ENCODE data around the gene IBSP.

Gene IBSP

DNA sequence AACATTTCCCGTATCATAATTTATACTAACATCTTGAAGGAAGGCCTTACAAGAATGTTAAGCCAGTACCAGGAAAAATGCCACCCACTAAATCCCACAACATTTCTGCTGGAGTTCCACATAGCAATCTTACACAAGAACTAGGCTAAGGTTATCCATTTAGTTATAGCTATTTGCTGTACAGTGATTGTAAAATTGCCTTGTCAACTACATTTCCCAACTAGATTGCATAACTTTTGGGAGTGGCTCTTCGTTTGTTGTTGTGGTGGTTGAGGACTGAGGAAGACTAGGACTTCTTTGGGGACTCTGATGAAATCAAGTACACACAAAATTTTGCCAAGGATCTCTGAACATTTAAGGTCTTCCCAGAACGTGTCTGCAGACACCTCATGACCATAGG, 8.0 kb downstream of the IBSP start:
- Histone ChIP-seq H3K36me3 (ENCODE audit: control insufficient read depth in 1 of 2, insufficient read depth in 2 of 2, low read depth in 1 of 2, low read length in 2 of 2) (no peaks in the 10 kb centered on the region), H2AK5ac (ENCODE audit: low read length, severe bottlenecking) (no peak overlapping the region), H3K14ac (ENCODE audit: low read length in 2 of 2) (no peak overlapping the region), H3K9me3 (ENCODE audit: control insufficient read depth, low read length) (no peaks in the 10 kb centered on the region), H2BK5ac (ENCODE audit: low read depth, low read length, poor library complexity, severe bottlenecking) (no peak overlapping the region), H3K4me2 (ENCODE audit: low read length, poor library complexity, severe bottlenecking) (no peak overlapping the region), H2AFZ (ENCODE audit: low read depth, low read length) (no peak overlapping the region), H3K27me3 (ENCODE audit: control insufficient read depth in 1 of 2, insufficient read depth in 1 of 2, low read length in 2 of 2) (no peaks in the 10 kb centered on the region), H4K91ac (ENCODE audit: low read length) (no peak overlapping the region), H2BK120ac (ENCODE audit: low read depth, low read length) (no peak overlapping the region), H3K27ac (ENCODE audit: low read length, poor library complexity, severe bottlenecking) (no peak overlapping the region), H3K4ac (ENCODE audit: low read depth in 1 of 2, low read length in 2 of 2) (no peak overlapping the region), H3K23ac (ENCODE audit: low read length in 2 of 2) (no peak overlapping the region), H3K79me1 (replicated peaks; ENCODE audit: low read length, poor library complexity, severe bottlenecking) (no peaks in the 10 kb centered on the region), H3K4me3 (ENCODE audit: insufficient read depth in 1 of 2, low read depth in 1 of 2, low read length in 2 of 2) (no peak overlapping the region), H3K18ac (ENCODE audit: low read depth in 1 of 2, low read length in 2 of 2) (no peak overlapping the region), H3K4me1 (ENCODE audit: control insufficient read depth, insufficient read depth, low read depth, low read length) (peaks cover 1% of the 10 kb centered on the region), H2BK15ac (ENCODE audit: low read depth, poor library complexity, severe bottlenecking) (no peak overlapping the region), H4K8ac (ENCODE audit: low read length) (no peak overlapping the region), H2BK12ac (ENCODE audit: low read length in 2 of 2) (no peak overlapping the region), H3K9ac (ENCODE audit: low read length) (no peak overlapping the region)
- 90% methylated on average over 2 of the region's 3 CpGs for WGBS
- DNase-seq: no peak

DNA sequence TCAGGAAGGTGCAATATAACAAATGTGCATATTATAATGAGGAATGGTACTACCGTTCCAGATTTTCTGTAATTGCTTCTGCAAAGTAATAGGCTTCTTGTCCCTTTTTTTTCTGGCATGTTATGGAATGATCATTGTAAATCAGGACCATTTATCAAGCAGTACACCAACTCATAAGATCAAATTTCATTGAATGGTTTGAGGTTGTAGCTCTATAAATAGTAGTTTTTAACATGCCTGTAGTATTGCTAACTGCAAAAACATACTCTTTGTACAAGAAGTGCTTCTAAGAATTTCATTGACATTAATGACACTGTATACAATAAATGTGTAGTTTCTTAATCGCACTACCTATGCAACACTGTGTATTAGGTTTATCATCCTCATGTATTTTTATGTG, 12.6 kb downstream of the IBSP start:
- H3K36me3 ChIP-seq (ENCODE audit: control insufficient read depth in 1 of 2, insufficient read depth in 2 of 2, low read depth in 1 of 2, low read length in 2 of 2): no peaks in the 10 kb centered on the region
- H2BK5ac ChIP-seq (ENCODE audit: low read depth, low read length, poor library complexity, severe bottlenecking): no peak overlapping the region
- H3K14ac ChIP-seq (ENCODE audit: low read length in 2 of 2): no peak overlapping the region
- H3K9me3 ChIP-seq (ENCODE audit: control insufficient read depth, low read length): no peaks in the 10 kb centered on the region
- no peak overlapping the region for H3K9ac ChIP-seq (ENCODE audit: low read length)
- no peaks in the 10 kb centered on the region for H3K79me1 ChIP-seq (replicated peaks; ENCODE audit: low read length, poor library complexity, severe bottlenecking)
- H2BK12ac ChIP-seq (ENCODE audit: low read length in 2 of 2): no peak overlapping the region
- H2BK15ac ChIP-seq (ENCODE audit: low read depth, poor library complexity, severe bottlenecking): no peak overlapping the region
- no peak overlapping the region for H3K4ac ChIP-seq (ENCODE audit: low read depth in 1 of 2, low read length in 2 of 2)
- no peak overlapping the region for H2BK120ac ChIP-seq (ENCODE audit: low read depth, low read length)
- no CpG with 5 or more reads among the region's 2 CpGs for WGBS
- no peak overlapping the region for H4K8ac ChIP-seq (ENCODE audit: low read length)
- no peak overlapping the region for H3K4me3 ChIP-seq (ENCODE audit: insufficient read depth in 1 of 2, low read depth in 1 of 2, low read length in 2 of 2)
- no peaks in the 10 kb centered on the region for H3K27me3 ChIP-seq (ENCODE audit: control insufficient read depth in 1 of 2, insufficient read depth in 1 of 2, low read length in 2 of 2)
- H4K91ac ChIP-seq (ENCODE audit: low read length): no peak overlapping the region
- DNase-seq: no peak
- H3K18ac ChIP-seq (ENCODE audit: low read depth in 1 of 2, low read length in 2 of 2): no peak overlapping the region
- H3K4me2 ChIP-seq (ENCODE audit: low read length, poor library complexity, severe bottlenecking): no peak overlapping the region
- H3K27ac ChIP-seq (ENCODE audit: low read length, poor library complexity, severe bottlenecking): no peak overlapping the region
- no peaks in the 10 kb centered on the region for H3K4me1 ChIP-seq (ENCODE audit: control insufficient read depth, insufficient read depth, low read depth, low read length)
- H3K23ac ChIP-seq (ENCODE audit: low read length in 2 of 2): no peak overlapping the region
- H2AK5ac ChIP-seq (ENCODE audit: low read length, severe bottlenecking): no peak overlapping the region
- no peak overlapping the region for H2AFZ ChIP-seq (ENCODE audit: low read depth, low read length)

DNA sequence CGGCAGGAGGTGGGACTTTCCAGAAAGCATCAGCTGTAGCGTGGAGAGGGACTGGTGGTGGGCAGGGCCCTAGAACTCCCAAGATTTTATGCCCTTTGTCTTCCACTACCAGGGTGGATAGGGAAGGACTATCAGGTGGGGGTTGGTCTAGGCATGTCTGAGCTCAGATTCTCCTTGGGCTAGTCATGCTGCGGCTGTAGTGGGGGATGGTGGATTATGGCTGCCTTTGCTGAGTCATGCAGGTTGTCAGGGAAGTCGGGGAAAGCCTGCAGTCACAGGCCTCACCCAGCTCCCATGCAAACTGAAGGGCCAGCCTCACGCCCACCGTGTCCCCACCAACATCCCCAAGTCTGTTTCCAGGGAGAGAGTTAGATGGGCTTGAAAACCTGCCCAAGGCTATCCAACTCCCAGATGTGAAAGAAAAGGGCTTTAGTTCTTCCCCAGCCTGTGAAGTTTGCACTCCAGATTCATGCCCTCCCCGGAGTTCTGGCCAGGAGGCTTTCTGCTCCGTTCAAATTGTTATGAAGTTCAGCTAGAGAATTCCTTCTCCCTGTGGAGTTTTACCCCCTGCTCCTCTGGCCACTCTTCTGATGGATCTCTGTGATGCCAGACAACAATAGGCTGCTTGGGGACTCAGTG, 20.0 kb downstream of the IBSP start:
- Histone ChIP-seq H2AK5ac (ENCODE audit: low read length, severe bottlenecking) (peak overlapping the region; percentile 76), H3K4me1 (ENCODE audit: control insufficient read depth, insufficient read depth, low read depth, low read length) (peaks cover 7% of the 10 kb centered on the region), H3K9me3 (ENCODE audit: control insufficient read depth, low read length) (no peaks in the 10 kb centered on the region), H3K4me2 (ENCODE audit: low read length, poor library complexity, severe bottlenecking) (no peak overlapping the region), H2BK12ac (ENCODE audit: low read length in 2 of 2) (peak overlapping the region; percentile 0 to 21), H3K9ac (ENCODE audit: low read length) (no peak overlapping the region), H4K91ac (ENCODE audit: low read length) (peak overlapping the region; percentile 68), H3K14ac (ENCODE audit: low read length in 2 of 2) (no peak overlapping the region), H2BK5ac (ENCODE audit: low read depth, low read length, poor library complexity, severe bottlenecking) (peak overlapping the region; percentile 81), H3K18ac (ENCODE audit: low read depth in 1 of 2, low read length in 2 of 2) (peak overlapping the region; percentile 34 to 56), H3K36me3 (ENCODE audit: control insufficient read depth in 1 of 2, insufficient read depth in 2 of 2, low read depth in 1 of 2, low read length in 2 of 2) (no peaks in the 10 kb centered on the region), H2BK120ac (ENCODE audit: low read depth, low read length) (peak overlapping the region; percentile 97), H2AFZ (ENCODE audit: low read depth, low read length) (peak overlapping the region; percentile 72), H2BK15ac (ENCODE audit: low read depth, poor library complexity, severe bottlenecking) (peak overlapping the region; percentile 48), H3K27me3 (ENCODE audit: control insufficient read depth in 1 of 2, insufficient read depth in 1 of 2, low read length in 2 of 2) (no peaks in the 10 kb centered on the region), H3K27ac (ENCODE audit: low read length, poor library complexity, severe bottlenecking) (peak overlapping the region; percentile 87), H3K4ac (ENCODE audit: low read depth in 1 of 2, low read length in 2 of 2) (peak overlapping the region in 1 of 2 experiments; percentile 26), H3K79me1 (replicated peaks; ENCODE audit: low read length, poor library complexity, severe bottlenecking) (no peaks in the 10 kb centered on the region), H3K4me3 (ENCODE audit: insufficient read depth in 1 of 2, low read depth in 1 of 2, low read length in 2 of 2) (no peak overlapping the region), H4K8ac (ENCODE audit: low read length) (peak overlapping the region; percentile 95), H3K23ac (ENCODE audit: low read length in 2 of 2) (no peak overlapping the region)
- 69% methylated on average over 7 of the region's 8 CpGs for WGBS
- DNase-seq: peak; percentile 77

DNA sequence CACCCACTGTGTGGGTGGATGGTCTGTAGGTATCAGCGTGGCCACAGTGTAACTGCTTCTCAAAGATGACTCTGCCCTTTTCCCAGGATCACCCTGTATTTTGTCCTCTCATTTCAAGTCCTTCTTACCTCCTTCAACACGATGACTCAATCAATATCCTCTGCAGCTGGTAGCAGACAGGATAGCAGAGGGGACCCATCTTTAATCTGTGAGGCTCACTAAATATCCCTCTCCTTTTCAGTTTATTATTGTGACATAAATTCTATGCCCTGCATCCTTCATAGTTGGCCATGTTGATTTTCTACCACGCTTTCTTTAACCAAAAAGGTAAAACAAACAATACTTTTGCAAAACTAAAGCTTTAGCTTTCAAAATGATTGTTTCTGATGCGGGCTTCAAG, 23.8 kb downstream of the IBSP start:
- Histone ChIP-seq H2BK15ac (ENCODE audit: low read depth, poor library complexity, severe bottlenecking) (no peak overlapping the region), H2AFZ (ENCODE audit: low read depth, low read length) (no peak overlapping the region), H3K18ac (ENCODE audit: low read depth in 1 of 2, low read length in 2 of 2) (peak overlapping the region in 1 of 2 experiments; percentile 79), H3K4me1 (ENCODE audit: control insufficient read depth, insufficient read depth, low read depth, low read length) (peaks cover 7% of the 10 kb centered on the region), H3K9me3 (ENCODE audit: control insufficient read depth, low read length) (no peaks in the 10 kb centered on the region), H3K14ac (ENCODE audit: low read length in 2 of 2) (peak overlapping the region in 1 of 2 experiments; percentile 76), H3K27me3 (ENCODE audit: control insufficient read depth in 1 of 2, insufficient read depth in 1 of 2, low read length in 2 of 2) (no peaks in the 10 kb centered on the region), H3K4ac (ENCODE audit: low read depth in 1 of 2, low read length in 2 of 2) (peak overlapping the region in 1 of 2 experiments; percentile 17), H2BK5ac (ENCODE audit: low read depth, low read length, poor library complexity, severe bottlenecking) (no peak overlapping the region), H4K91ac (ENCODE audit: low read length) (no peak overlapping the region), H2BK120ac (ENCODE audit: low read depth, low read length) (no peak overlapping the region), H4K8ac (ENCODE audit: low read length) (no peak overlapping the region), H3K27ac (ENCODE audit: low read length, poor library complexity, severe bottlenecking) (no peak overlapping the region), H3K9ac (ENCODE audit: low read length) (no peak overlapping the region), H3K23ac (ENCODE audit: low read length in 2 of 2) (no peak overlapping the region), H2BK12ac (ENCODE audit: low read length in 2 of 2) (no peak overlapping the region), H3K4me3 (ENCODE audit: insufficient read depth in 1 of 2, low read depth in 1 of 2, low read length in 2 of 2) (no peak overlapping the region), H2AK5ac (ENCODE audit: low read length, severe bottlenecking) (no peak overlapping the region), H3K79me1 (replicated peaks; ENCODE audit: low read length, poor library complexity, severe bottlenecking) (no peaks in the 10 kb centered on the region), H3K36me3 (ENCODE audit: control insufficient read depth in 1 of 2, insufficient read depth in 2 of 2, low read depth in 1 of 2, low read length in 2 of 2) (no peaks in the 10 kb centered on the region), H3K4me2 (ENCODE audit: low read length, poor library complexity, severe bottlenecking) (no peak overlapping the region)
- DNase-seq: no peak
- WGBS: 93% methylated on average over 4 of the region's 4 CpGs
